ENCODE results near the gene DLG2.
"Not testable (repeated sequence)": the region's sequence is repeated elsewhere in the genome, so short reads cannot be mapped to it uniquely, and the experiment has no call there.

Gene DLG2

GRCh38 chr11:84901991-84902390 lies 725.2 kb downstream of the DLG2 start:
- peak; percentile 92 for DNase-seq (ENCODE audit: low read depth)

GRCh38 chr11:84899740-84900139 lies 727.4 kb downstream of the DLG2 start:
- no peak for DNase-seq (ENCODE audit: low read depth)

GRCh38 chr11:84899134-84899533 lies 728.0 kb downstream of the DLG2 start:
- no peak for DNase-seq (ENCODE audit: low read depth)

GRCh38 chr11:84894666-84895065 lies 732.5 kb downstream of the DLG2 start:
- DNase-seq (ENCODE audit: low read depth): no peak

- no peak for DNase-seq (ENCODE audit: low read depth)
Observed at GRCh38 chr11:84890676-84891075, 736.5 kb downstream of the DLG2 start.

GRCh38 chr11:84889556-84889955 lies 737.6 kb downstream of the DLG2 start:
- DNase-seq (ENCODE audit: low read depth): no peak

GRCh38 chr11:84887055-84887629 lies 740.0 kb downstream of the DLG2 start:
- DNase-seq (ENCODE audit: low read depth): no peak

- DNase-seq (ENCODE audit: low read depth): no peak
Observed at GRCh38 chr11:84886344-84886743, 740.8 kb downstream of the DLG2 start.

- no peak for DNase-seq (ENCODE audit: low read depth)
Observed at GRCh38 chr11:84884836-84885235, 742.3 kb downstream of the DLG2 start.

GRCh38 chr11:84882056-84882455 lies 745.1 kb downstream of the DLG2 start:
- no peak for DNase-seq (ENCODE audit: low read depth)

- DNase-seq (ENCODE audit: low read depth): peak; percentile 45
Observed at GRCh38 chr11:84871116-84871515, 756.0 kb downstream of the DLG2 start.

GRCh38 chr11:84870486-84870885 lies 756.7 kb downstream of the DLG2 start:
- DNase-seq (ENCODE audit: low read depth): no peak

- no peak for DNase-seq (ENCODE audit: low read depth)
Observed at GRCh38 chr11:84866922-84867321, 760.2 kb downstream of the DLG2 start.

GRCh38 chr11:84865791-84866535 lies 761.2 kb downstream of the DLG2 start:
- no peak for DNase-seq (ENCODE audit: low read depth)

- no peak for DNase-seq (ENCODE audit: low read depth)
Observed at GRCh38 chr11:84865257-84865656, 761.9 kb downstream of the DLG2 start.

- DNase-seq (ENCODE audit: low read depth): no peak
Observed at GRCh38 chr11:84857746-84858145, 769.4 kb downstream of the DLG2 start.

- peak; percentile 15 for DNase-seq (ENCODE audit: low read depth)
Observed at GRCh38 chr11:84855508-84856245, 771.5 kb downstream of the DLG2 start.

GRCh38 chr11:84854498-84854880 lies 772.7 kb downstream of the DLG2 start:
- DNase-seq (ENCODE audit: low read depth): no peak

- no peak for DNase-seq (ENCODE audit: low read depth)
Observed at GRCh38 chr11:84853841-84854497, 773.2 kb downstream of the DLG2 start.

- no peak for DNase-seq (ENCODE audit: low read depth)
Observed at GRCh38 chr11:84847842-84848241, 779.3 kb downstream of the DLG2 start.

GRCh38 chr11:84840201-84840600 lies 786.9 kb downstream of the DLG2 start:
- not testable (repeated sequence) for DNase-seq (ENCODE audit: low read depth)

GRCh38 chr11:84837402-84838069 lies 789.6 kb downstream of the DLG2 start:
- no peak for DNase-seq (ENCODE audit: low read depth)

All from stromal cell of bone marrow (primary cell).